ENCODE results near the gene ALPI.

- TF ChIP-seq CTCF (IDR thresholded peaks at IDR 0.05; ENCODE audit: extremely low read depth in 1 of 2, insufficient read depth in 1 of 2, low read depth in 1 of 2, low read length in 2 of 2) (no peak), POLR2AphosphoS5 (IDR thresholded peaks at IDR 0.05; ENCODE audit: insufficient read depth, low read depth, low read length) (no peak), EZH2 (IDR thresholded peaks at IDR 0.05; ENCODE audit: borderline replicate concordance, low read depth, low read length, severe bottlenecking) (no peak), MAX (IDR thresholded peaks at IDR 0.05; ENCODE audit: insufficient read depth, insufficient read length) (no peak), POLR2A (IDR thresholded peaks at IDR 0.05; ENCODE audit: low read depth, low read length) (no peak), FOS (IDR thresholded peaks at IDR 0.05; ENCODE audit: borderline replicate concordance, insufficient read depth, low read length) (no peak), JUN (IDR thresholded peaks at IDR 0.05; ENCODE audit: borderline replicate concordance, insufficient read depth, insufficient read length, low read depth) (no peak), MYC (IDR thresholded peaks at IDR 0.05; ENCODE audit: low read depth, low read length) (no peak), GATA2 (IDR thresholded peaks at IDR 0.05; ENCODE audit: insufficient read depth, insufficient read length, low read depth, low read length) (no peak)
Observed at GRCh38 chr2:232498452-232498851, 42.5 kb downstream of the ALPI start.

Measured in endothelial cell of umbilical vein (primary cell).